Left ventricle myocardium inferior (tissue), 1 donor: ENCODE measurements around the gene SOD2. TPM values are rescaled to one million over a fixed set of nuclear protein-coding genes. Genes with fewer than 3 reads are reported as not detected.
A peak's percentile ranks its signal among the peaks of the same experiment; 100 is the strongest.
"Not testable (repeated sequence)": the region's sequence is repeated elsewhere in the genome, so short reads cannot be mapped to it uniquely, and the experiment has no call there.

Source experiments
- DNase-seq: peaks from one replicate; pipeline ENCODE4 v3.0.0-alpha.2; 2020
- H3K27ac ChIP-seq: fragments of 200-600 bp; replicated peaks from 2 replicates; pipeline ENCODE4 v1.8.0; 2021
- H3K27me3 ChIP-seq: fragments of 200-600 bp; 2 replicates; pipeline ENCODE4 v1.8.0; 2021; ENCODE audit warnings: low read depth
- H3K36me3 ChIP-seq: fragments of 200-600 bp; 2 replicates; pipeline ENCODE4 v1.8.0; 2021
- H3K4me1 ChIP-seq: fragments of 200-600 bp; 2 replicates; pipeline ENCODE4 v1.8.0; 2021
- H3K4me3 ChIP-seq: fragments of 200-600 bp; 2 replicates; pipeline ENCODE4 v1.8.0; 2021; ENCODE audit warnings: mild to moderate bottlenecking, moderate library complexity
- H3K9me3 ChIP-seq: fragments of 200-600 bp; replicated peaks from 2 replicates; pipeline ENCODE4 v1.8.0; 2021
- CTCF ChIP-seq: fragments of 200-600 bp; IDR thresholded peaks from 2 replicates; pipeline ENCODE4 v1.8.0; 2021; ENCODE audit warnings: antibody characterized with exemption, mild to moderate bottlenecking, borderline replicate concordance
- intact Hi-C: fragments of 100-400 bp; cut with micrococcal nuclease; formaldehyde crosslinking; loops from one replicate; pipeline ENCODE4 v1.11.0; 2022
- total RNA-seq: library from RNA; stranded (reverse); fragmentation: NEBNext Ultra II Directional; extraction: Animal tissue kit (Norgen Biotek cat#: 25700); gene quantifications from one replicate; pipeline ENCODE4 v1.2.1, GENCODE V29; 2021
- donor health status: DM: no; HTN: yes; CAD: no; lungs with severe emphysema.

Gene SOD2
- total RNA-seq, 1 donor from 2014 or later, result 1,000 TPM

- Histone ChIP-seq H3K4me3 (peak overlapping the region; percentile 81), H3K27ac (peak overlapping the region; percentile 99), H3K27me3 (no peaks in the 10 kb centered on the region), H3K9me3 (no peaks in the 10 kb centered on the region), H3K36me3 (no peaks in the 10 kb centered on the region), H3K4me1 (peaks cover 64% of the 10 kb centered on the region)
- DNase-seq, result no peak
- TF ChIP-seq CTCF, result no peak
- intact Hi-C loops, result loop anchor here (5.0 kb wide), 1 partner anchor 34 kb away; the partner anchor contains the start of gene SOD2
Observed at GRCh38 chr6:159726255-159726917, 33.3 kb upstream of the SOD2 start.

GRCh38 chr6:159725208-159725607 lies 32.2 kb upstream of the SOD2 start:
- H3K36me3 ChIP-seq, DNase-seq, H3K27ac ChIP-seq, H3K27me3 ChIP-seq, H3K4me3 ChIP-seq, H3K9me3 ChIP-seq: not testable (repeated sequence)
- intact Hi-C loops, result loop anchor here (5.0 kb wide), 1 partner anchor 33 kb away; the partner anchor contains the start of gene SOD2
- H3K4me1 ChIP-seq, result peaks cover 52% of the 10 kb centered on the region

GRCh38 chr6:159724778-159725177 lies 31.7 kb upstream of the SOD2 start:
- intact Hi-C loops, result loop anchor here (5.0 kb wide), 1 partner anchor 32 kb away; the partner anchor contains the start of gene SOD2
- Histone ChIP-seq H3K27me3 (no peaks in the 10 kb centered on the region), H3K4me3 (no peak overlapping the region), H3K4me1 (peaks cover 48% of the 10 kb centered on the region), H3K27ac (no peak overlapping the region), H3K36me3 (no peaks in the 10 kb centered on the region), H3K9me3 (no peaks in the 10 kb centered on the region)
- TF ChIP-seq CTCF, result no peak
- no peak for DNase-seq

GRCh38 chr6:159723259-159723658 lies 30.2 kb upstream of the SOD2 start:
- no peaks in the 10 kb centered on the region for H3K9me3 ChIP-seq
- no peak overlapping the region for H3K4me3 ChIP-seq
- H3K36me3 ChIP-seq, result no peaks in the 10 kb centered on the region
- TF ChIP-seq CTCF, result no peak
- DNase-seq, result no peak
- H3K27ac ChIP-seq, result no peak overlapping the region
- no peaks in the 10 kb centered on the region for H3K27me3 ChIP-seq
- peaks cover 33% of the 10 kb centered on the region for H3K4me1 ChIP-seq
- intact Hi-C loops, result no loop called here

GRCh38 chr6:159722655-159723054 lies 29.6 kb upstream of the SOD2 start:
- Histone ChIP-seq H3K36me3 (no peaks in the 10 kb centered on the region), H3K27ac (no peak overlapping the region), H3K9me3 (no peaks in the 10 kb centered on the region), H3K4me3 (no peak overlapping the region), H3K4me1 (peaks cover 31% of the 10 kb centered on the region), H3K27me3 (no peaks in the 10 kb centered on the region)
- DNase-seq, result no peak
- intact Hi-C loops, result no loop called here
- TF ChIP-seq CTCF, result no peak

GRCh38 chr6:159721981-159722380 lies 28.9 kb upstream of the SOD2 start:
- not testable (repeated sequence) for DNase-seq

More at GRCh38 chr6:159721981-159722380, 28.9 kb upstream of the SOD2 start:
- intact Hi-C loops, H3K36me3 ChIP-seq, H3K9me3 ChIP-seq, H3K4me3 ChIP-seq, H3K27ac ChIP-seq, H3K27me3 ChIP-seq: not testable (repeated sequence)
- peaks cover 33% of the 10 kb centered on the region for H3K4me1 ChIP-seq
